ENCODE data around the gene TSLP. TPM values are rescaled to one million over a fixed set of nuclear protein-coding genes. Genes with fewer than 3 reads are reported as not detected.

Gene TSLP
- total RNA-seq, 4 donors from 2014 or later, result 0.96 to 3.6 (median 1.7) TPM

- ATAC-seq, result peak; percentile 46
- H3K4me1 ChIP-seq, result no peaks in the 10 kb centered on the region
- no peak for TF ChIP-seq CTCF (IDR thresholded peaks at IDR 0.05)
- TF ChIP-seq POLR2A (IDR thresholded peaks at IDR 0.05), result no peak
- no peak for TF ChIP-seq POLR2AphosphoS5 (IDR thresholded peaks at IDR 0.05)
- no peak for TF ChIP-seq EP300 (IDR thresholded peaks at IDR 0.05)
- 67 to 72% methylated on average over 1 to 3 of the region's 3 CpGs for WGBS, 2 donors (ENCODE audit: low coverage in 1 of 2)
- no peaks in the 10 kb centered on the region for H3K9me3 ChIP-seq
- H3K4me3 ChIP-seq, result no peak overlapping the region
- peaks cover 0 to 74% of the 10 kb centered on the region in 2 donors for H3K36me3 ChIP-seq
- no peak overlapping the region for H3K27ac ChIP-seq
- no peaks in the 10 kb centered on the region for H3K27me3 ChIP-seq
Observed at GRCh38 chr5:111111956-111112355, 40.4 kb downstream of the TSLP start.

- Histone ChIP-seq H3K9me3 (no peaks in the 10 kb centered on the region), H3K4me1 (no peaks in the 10 kb centered on the region), H3K27me3 (no peaks in the 10 kb centered on the region), H3K27ac (no peak overlapping the region), H3K36me3 (peaks cover 0 to 72% of the 10 kb centered on the region in 2 donors), H3K4me3 (no peak overlapping the region)
- no peak for ATAC-seq
- 90 to 94% methylated on average over 2 to 3 of the region's 3 CpGs for WGBS, 2 donors (ENCODE audit: low coverage in 1 of 2)
- TF ChIP-seq POLR2A (IDR thresholded peaks at IDR 0.05) (no peak), EP300 (IDR thresholded peaks at IDR 0.05) (no peak), POLR2AphosphoS5 (IDR thresholded peaks at IDR 0.05) (no peak), CTCF (IDR thresholded peaks at IDR 0.05) (no peak)
Observed at GRCh38 chr5:111113678-111114077, 42.2 kb downstream of the TSLP start.

GRCh38 chr5:111115229-111115628 lies 43.7 kb downstream of the TSLP start:
- peaks cover 0 to 71% of the 10 kb centered on the region in 2 donors for H3K36me3 ChIP-seq
- H3K27me3 ChIP-seq, result no peaks in the 10 kb centered on the region
- WGBS, 2 donors (ENCODE audit: low coverage in 1 of 2), result 100% methylated on average over 1 of the region's 1 CpG
- ATAC-seq, result no peak
- TF ChIP-seq POLR2AphosphoS5 (IDR thresholded peaks at IDR 0.05) (no peak), CTCF (IDR thresholded peaks at IDR 0.05) (no peak), EP300 (IDR thresholded peaks at IDR 0.05) (no peak), POLR2A (IDR thresholded peaks at IDR 0.05) (no peak)
- no peaks in the 10 kb centered on the region for H3K9me3 ChIP-seq
- H3K27ac ChIP-seq, result no peak overlapping the region
- no peaks in the 10 kb centered on the region for H3K4me1 ChIP-seq
- no peak overlapping the region for H3K4me3 ChIP-seq

GRCh38 chr5:111116550-111116949 lies 45.0 kb downstream of the TSLP start:
- Histone ChIP-seq H3K36me3 (peaks cover 0 to 71% of the 10 kb centered on the region in 2 donors), H3K9me3 (no peaks in the 10 kb centered on the region), H3K27ac (no peak overlapping the region), H3K4me3 (no peak overlapping the region), H3K27me3 (no peaks in the 10 kb centered on the region), H3K4me1 (no peaks in the 10 kb centered on the region)
- 74 to 81% methylated on average over 1 of the region's 1 CpG for WGBS, 2 donors (ENCODE audit: low coverage in 1 of 2)
- TF ChIP-seq POLR2AphosphoS5 (IDR thresholded peaks at IDR 0.05) (no peak), CTCF (IDR thresholded peaks at IDR 0.05) (no peak), POLR2A (IDR thresholded peaks at IDR 0.05) (no peak), EP300 (IDR thresholded peaks at IDR 0.05) (no peak)
- peak; percentile 43 for ATAC-seq

- 67 to 86% methylated on average over 1 of the region's 1 CpG for WGBS, 2 donors (ENCODE audit: low coverage in 1 of 2)
- Histone ChIP-seq H3K27me3 (no peaks in the 10 kb centered on the region), H3K9me3 (no peaks in the 10 kb centered on the region), H3K36me3 (peaks cover 0 to 71% of the 10 kb centered on the region in 2 donors), H3K4me1 (no peaks in the 10 kb centered on the region), H3K4me3 (no peak overlapping the region), H3K27ac (no peak overlapping the region)
- no peak for ATAC-seq
- no peak for TF ChIP-seq POLR2AphosphoS5 (IDR thresholded peaks at IDR 0.05)
- no peak for TF ChIP-seq EP300 (IDR thresholded peaks at IDR 0.05)
- no peak for TF ChIP-seq CTCF (IDR thresholded peaks at IDR 0.05)
- TF ChIP-seq POLR2A (IDR thresholded peaks at IDR 0.05), result no peak
Observed at GRCh38 chr5:111117136-111117535, 45.6 kb downstream of the TSLP start.

Measured in gastroesophageal sphincter (tissue), 4 donors.